Measurements from ENCODE around the gene DIS3L2.
"Not testable (repeated sequence)": the region's sequence is repeated elsewhere in the genome, so short reads cannot be mapped to it uniquely, and the experiment has no call there.

DIS3L2 gene

GRCh38 chr2:232321817-232322559, 360.5 kb downstream of the DIS3L2 start:
- Histone ChIP-seq H3K27me3 (replicated peaks; ENCODE audit: control insufficient read depth, insufficient read depth, low read length) (no peaks in the 10 kb centered on the region), H3K36me3 (ENCODE audit: control insufficient read depth, insufficient read depth, low read length) (no peaks in the 10 kb centered on the region), H3K4me3 (replicated peaks; ENCODE audit: low read depth, low read length) (no peak overlapping the region)
- no peak for DNase-seq (ENCODE audit: extremely low read depth, insufficient read length)
- TF ChIP-seq CTCF (IDR thresholded peaks at IDR 0.05; ENCODE audit: insufficient read depth, low read length, poor library complexity, severe bottlenecking): no peak

GRCh38 chr2:232322560-232323327, 361.2 kb downstream of the DIS3L2 start:
- H3K4me3 ChIP-seq (replicated peaks; ENCODE audit: low read depth, low read length): no peak overlapping the region
- no peaks in the 10 kb centered on the region for H3K36me3 ChIP-seq (ENCODE audit: control insufficient read depth, insufficient read depth, low read length)
- H3K27me3 ChIP-seq (replicated peaks; ENCODE audit: control insufficient read depth, insufficient read depth, low read length): no peaks in the 10 kb centered on the region
- no peak for TF ChIP-seq CTCF (IDR thresholded peaks at IDR 0.05; ENCODE audit: insufficient read depth, low read length, poor library complexity, severe bottlenecking)
- no peak for DNase-seq (ENCODE audit: extremely low read depth, insufficient read length)

GRCh38 chr2:232323328-232323650, 361.8 kb downstream of the DIS3L2 start:
- Histone ChIP-seq H3K27me3 (replicated peaks; ENCODE audit: control insufficient read depth, insufficient read depth, low read length) (no peaks in the 10 kb centered on the region), H3K36me3 (ENCODE audit: control insufficient read depth, insufficient read depth, low read length) (no peaks in the 10 kb centered on the region), H3K4me3 (replicated peaks; ENCODE audit: low read depth, low read length) (no peak overlapping the region)
- DNase-seq (ENCODE audit: extremely low read depth, insufficient read length): no peak
- no peak for TF ChIP-seq CTCF (IDR thresholded peaks at IDR 0.05; ENCODE audit: insufficient read depth, low read length, poor library complexity, severe bottlenecking)

GRCh38 chr2:232323967-232324366, 362.5 kb downstream of the DIS3L2 start:
- DNase-seq (ENCODE audit: extremely low read depth, insufficient read length); H3K36me3 ChIP-seq (ENCODE audit: control insufficient read depth, insufficient read depth, low read length); H3K4me3 ChIP-seq (replicated peaks; ENCODE audit: low read depth, low read length); H3K27me3 ChIP-seq (replicated peaks; ENCODE audit: control insufficient read depth, insufficient read depth, low read length): not testable (repeated sequence)

GRCh38 chr2:232324778-232325177, 363.3 kb downstream of the DIS3L2 start:
- TF ChIP-seq CTCF (IDR thresholded peaks at IDR 0.05; ENCODE audit: insufficient read depth, low read length, poor library complexity, severe bottlenecking): no peak
- Histone ChIP-seq H3K4me3 (replicated peaks; ENCODE audit: low read depth, low read length) (no peak overlapping the region), H3K36me3 (ENCODE audit: control insufficient read depth, insufficient read depth, low read length) (no peaks in the 10 kb centered on the region), H3K27me3 (replicated peaks; ENCODE audit: control insufficient read depth, insufficient read depth, low read length) (no peaks in the 10 kb centered on the region)
- no peak for DNase-seq (ENCODE audit: extremely low read depth, insufficient read length)

Data from GM06990 (cell line).